GM21367 (cell line): Measurements from ENCODE around the gene BABAM2.
"Not testable (repeated sequence)": the region's sequence is repeated elsewhere in the genome, so short reads cannot be mapped to it uniquely, and the experiment has no call there.

Source experiments
- ATAC-seq: cut with Tn5 transposase; IDR thresholded peaks from one replicate; pipeline ENCODE4 v1.9.1; 2021; ENCODE audit not compliant: unreplicated experiment

BABAM2 gene

DNA sequence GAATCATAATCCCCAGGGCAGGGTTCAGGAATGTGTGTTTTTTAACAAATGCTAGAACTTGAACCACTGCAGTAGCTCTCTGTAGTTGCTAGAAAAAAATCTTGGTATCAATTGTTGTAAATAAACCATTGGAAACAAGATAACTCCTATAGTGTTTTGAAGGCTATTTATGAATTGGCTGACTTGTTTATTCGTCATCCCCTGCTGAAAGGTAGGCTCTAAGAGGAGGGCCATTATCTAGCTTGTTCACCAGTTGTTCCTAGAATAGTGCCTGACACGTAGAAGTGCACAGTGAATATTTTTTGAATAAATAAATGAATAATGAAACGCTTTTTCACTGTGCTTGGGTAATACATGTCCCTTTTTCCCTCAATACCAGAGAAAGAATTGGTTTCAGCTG lies 211.4 kb downstream of the BABAM2 start:
- no peak for ATAC-seq

DNA sequence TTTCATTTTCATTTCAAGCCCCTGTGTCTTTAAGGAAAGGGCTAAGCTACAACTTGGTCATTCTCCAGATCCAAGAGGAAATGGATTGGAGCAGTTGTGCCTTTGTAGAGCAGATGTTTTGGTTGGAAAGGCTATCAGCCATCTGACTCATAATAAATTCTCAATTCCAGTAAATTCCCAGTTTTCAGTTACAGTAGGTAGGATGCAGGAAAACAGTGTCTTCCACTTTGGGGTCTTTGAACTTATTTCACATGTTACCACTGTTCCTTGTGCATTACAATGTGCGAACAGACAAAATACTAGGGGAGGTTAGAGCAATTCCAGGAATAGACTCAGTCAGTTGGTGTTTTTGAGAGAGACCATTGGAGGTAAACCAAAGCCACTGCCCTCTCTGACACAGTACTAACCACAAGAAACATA lies 211.9 kb downstream of the BABAM2 start:
- no peak for ATAC-seq

DNA sequence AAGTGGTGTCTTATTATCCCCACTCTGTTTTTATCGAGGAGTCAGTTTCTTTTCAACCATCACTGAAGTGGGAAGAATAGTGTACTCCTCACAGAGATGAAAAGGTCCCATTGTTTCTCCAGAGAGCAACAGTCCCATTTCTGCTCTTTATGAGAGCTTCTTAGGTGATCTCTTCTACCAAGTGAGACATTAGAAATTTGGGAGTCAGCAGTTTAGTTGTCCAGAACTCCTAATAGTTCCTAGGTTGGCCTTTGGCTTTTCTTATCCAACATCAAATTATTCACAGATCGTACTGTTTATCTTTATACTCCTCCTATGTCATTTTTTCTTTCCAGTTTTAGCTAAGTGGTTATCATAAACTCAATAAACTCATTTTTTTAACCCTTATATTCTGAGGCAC lies 213.1 kb downstream of the BABAM2 start:
- ATAC-seq: no peak

- no peak for ATAC-seq
Observed at GRCh38 chr2:28108143-28108542, 217.6 kb downstream of the BABAM2 start.

- not testable (repeated sequence) for ATAC-seq
Observed at GRCh38 chr2:28113771-28114170, 223.2 kb downstream of the BABAM2 start.

- ATAC-seq: no peak
Observed at GRCh38 chr2:28117104-28117596, 226.6 kb downstream of the BABAM2 start.

GRCh38 chr2:28119631-28120030 lies 229.1 kb downstream of the BABAM2 start:
- ATAC-seq: no peak

- no peak for ATAC-seq
Observed at GRCh38 chr2:28128281-28128950, 237.9 kb downstream of the BABAM2 start.

DNA sequence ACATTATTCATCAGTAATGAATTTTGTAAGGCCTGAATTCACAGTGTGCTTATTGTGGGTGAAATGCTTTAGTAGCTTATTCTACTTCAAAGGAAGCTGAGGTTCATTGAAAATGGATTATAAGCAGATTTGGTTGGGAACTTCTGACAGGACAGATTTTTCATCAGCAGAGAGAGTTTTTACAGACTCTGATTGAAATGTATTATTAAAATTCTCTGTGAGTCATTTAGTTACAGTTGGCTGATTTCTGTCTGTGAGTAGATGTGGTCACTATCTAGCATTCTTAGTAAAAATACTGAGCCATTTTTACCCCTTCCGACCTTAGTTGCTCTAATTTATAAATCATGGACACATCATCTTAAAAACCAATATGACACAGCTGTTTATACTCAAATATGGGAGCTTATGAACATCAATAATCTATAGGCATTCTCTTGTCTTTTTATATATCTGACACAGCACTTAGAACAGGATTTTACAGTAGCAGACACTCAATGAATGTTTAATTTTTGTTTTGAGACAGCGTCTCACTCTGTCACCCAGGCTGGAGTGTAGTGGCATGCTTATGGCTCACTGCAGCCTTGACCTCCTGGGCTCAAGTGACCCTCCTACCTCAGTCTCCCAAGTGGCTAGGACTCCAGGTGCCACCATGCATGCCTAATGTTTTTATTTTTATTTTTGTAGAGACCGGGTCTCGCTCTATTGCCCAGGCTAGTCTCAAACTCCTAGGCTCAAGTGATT lies 239.6 kb downstream of the BABAM2 start:
- ATAC-seq: no peak

DNA sequence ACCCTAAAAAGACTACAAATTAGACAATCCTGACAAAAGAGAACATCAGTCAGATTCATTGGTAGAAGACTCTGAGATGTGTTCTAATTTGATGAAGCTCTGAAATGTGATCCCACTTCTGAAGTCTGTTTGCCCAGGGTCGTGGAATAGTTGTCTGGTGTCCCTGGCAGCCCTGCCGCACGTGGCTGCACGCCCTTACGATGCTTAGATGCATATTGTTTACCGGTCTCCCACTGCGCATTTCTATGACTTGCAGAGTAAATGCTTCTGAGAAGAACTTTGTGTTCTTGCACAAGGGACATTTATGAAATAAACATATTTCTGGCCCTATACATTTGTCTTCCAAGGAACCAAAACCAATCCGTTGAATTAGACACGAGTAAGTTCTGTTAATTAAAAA lies 243.2 kb downstream of the BABAM2 start:
- no peak for ATAC-seq

GRCh38 chr2:28134262-28134812 lies 243.8 kb downstream of the BABAM2 start:
- ATAC-seq: no peak

DNA sequence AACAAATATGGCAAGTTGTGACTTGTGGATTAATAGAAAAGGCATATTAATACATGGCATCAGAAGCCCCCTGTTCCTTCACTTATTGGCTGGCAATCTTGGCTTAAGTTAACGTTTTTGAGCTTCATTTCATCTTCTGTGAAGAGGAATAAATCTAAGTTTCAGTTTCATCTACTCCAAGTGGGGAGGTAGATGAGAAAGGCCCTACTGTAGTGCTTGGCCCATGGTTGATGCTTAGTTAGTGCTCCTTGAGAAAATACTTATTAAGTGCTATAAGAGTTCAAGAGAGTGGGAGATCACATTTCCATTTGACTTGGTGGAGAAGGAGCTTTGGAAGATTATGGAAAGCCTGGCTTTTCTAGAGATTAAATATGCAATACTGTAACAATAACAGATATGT lies 244.3 kb downstream of the BABAM2 start:
- ATAC-seq: no peak

- ATAC-seq: no peak
Observed at GRCh38 chr2:28135324-28135723, 244.8 kb downstream of the BABAM2 start.

GRCh38 chr2:28135799-28136198 lies 245.3 kb downstream of the BABAM2 start:
- ATAC-seq: no peak

GRCh38 chr2:28136556-28136955 lies 246.0 kb downstream of the BABAM2 start:
- no peak for ATAC-seq

GRCh38 chr2:28137221-28137620 lies 246.7 kb downstream of the BABAM2 start:
- ATAC-seq: no peak

DNA sequence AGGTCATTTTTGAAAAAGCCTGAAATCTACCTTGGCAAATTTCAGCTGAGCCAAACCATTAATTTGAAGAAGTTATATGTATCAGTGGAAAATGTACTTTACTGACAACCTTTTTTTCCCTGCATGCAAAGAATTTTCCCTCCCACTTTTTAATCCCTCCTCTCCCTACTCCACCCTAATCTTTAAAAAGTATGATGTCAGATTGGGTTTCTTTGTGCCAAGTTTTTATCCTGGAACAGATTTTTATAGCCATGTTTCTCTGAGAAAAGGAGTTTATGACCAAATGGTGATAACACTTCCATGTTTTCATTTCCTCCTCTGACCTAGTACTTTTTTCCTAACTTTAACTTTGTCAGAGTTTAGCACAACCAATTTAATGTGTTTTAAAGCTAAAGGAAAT lies 251.9 kb downstream of the BABAM2 start:
- no peak for ATAC-seq

GRCh38 chr2:28148000-28148399 lies 257.5 kb downstream of the BABAM2 start:
- ATAC-seq: no peak

DNA sequence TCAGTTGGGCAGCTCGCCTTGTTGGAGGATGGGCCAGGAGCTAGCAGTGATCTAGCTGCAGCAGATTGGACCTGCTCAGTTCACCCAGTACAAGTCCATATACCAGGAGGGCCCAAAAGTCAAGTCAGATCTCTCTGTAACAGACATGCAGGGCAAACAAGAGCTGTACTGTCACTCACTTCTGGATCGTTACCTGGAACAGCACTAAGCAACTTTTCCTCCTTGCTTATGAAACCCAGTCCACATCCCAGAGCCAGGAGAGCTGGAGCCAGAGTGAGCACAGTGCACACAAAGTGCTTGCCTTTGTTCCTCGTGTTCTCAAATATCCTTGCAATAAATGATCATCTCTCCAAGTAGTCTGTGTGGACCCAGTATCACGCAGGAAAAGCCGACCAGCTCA lies 258.0 kb downstream of the BABAM2 start:
- no peak for ATAC-seq

DNA sequence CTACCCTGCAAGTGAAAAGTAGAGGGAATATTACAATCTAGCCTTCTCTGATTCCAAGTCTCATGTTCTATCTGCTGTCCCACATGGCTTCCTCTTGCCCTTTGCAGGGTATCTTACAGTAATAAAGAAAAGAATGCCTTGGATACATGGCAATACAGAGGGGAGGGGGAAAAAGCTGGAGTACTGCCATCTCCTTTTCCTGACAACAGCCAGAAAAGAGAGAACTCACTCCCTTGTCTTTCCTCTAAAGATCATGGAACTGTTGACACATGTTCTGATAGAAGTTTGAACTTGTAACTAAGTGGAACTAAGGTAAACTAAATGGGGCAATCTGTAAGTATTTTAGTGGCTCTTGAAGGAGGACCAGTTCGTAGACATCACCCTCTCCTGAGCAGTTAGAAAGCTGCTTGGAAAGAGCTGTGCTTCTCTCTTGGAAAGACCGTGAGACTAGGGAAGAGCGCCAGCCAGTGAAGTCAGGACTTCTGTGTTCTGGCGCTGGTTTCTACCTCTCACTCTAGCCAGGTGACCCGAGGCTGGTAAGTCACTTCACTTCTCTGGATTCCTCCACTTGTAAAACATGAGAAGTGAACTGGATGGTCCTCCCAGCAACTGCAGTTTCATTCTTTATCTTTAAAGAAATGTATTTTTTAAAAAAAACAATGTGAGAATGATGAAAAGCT lies 259.8 kb downstream of the BABAM2 start:
- ATAC-seq: no peak

GRCh38 chr2:28150994-28151393 lies 260.5 kb downstream of the BABAM2 start:
- ATAC-seq: no peak
